Ishikawa (cell line): ENCODE data around the gene CLNK.

Experiments
- CEBPB ChIP-seq: IDR thresholded peaks from 2 replicates; pipeline ENCODE4 v1.6.1; 2012
- CREB1 ChIP-seq: IDR thresholded peaks from 2 replicates; pipeline ENCODE4 v1.6.1; 2012; ENCODE audit warnings: low read depth
- EGR1 ChIP-seq: IDR thresholded peaks from 2 replicates; pipeline ENCODE4 v1.6.1; 2012
- EP300 ChIP-seq: IDR thresholded peaks from 2 replicates; pipeline ENCODE4 v1.6.1; 2012; ENCODE audit warnings: borderline replicate concordance
- FOXM1 ChIP-seq: IDR thresholded peaks from 2 replicates; pipeline ENCODE4 v1.6.1; 2012; ENCODE audit warnings: low read depth, borderline replicate concordance
- RAD21 ChIP-seq: IDR thresholded peaks from 2 replicates; pipeline ENCODE4 v1.6.1; 2012; ENCODE audit warnings: low read depth
- TAF1 ChIP-seq: IDR thresholded peaks from 2 replicates; pipeline ENCODE4 v1.6.1; 2012; ENCODE audit warnings: low read depth, mild to moderate bottlenecking
- TCF12 ChIP-seq: IDR thresholded peaks from 2 replicates; pipeline ENCODE4 v1.6.1; 2012; ENCODE audit warnings: low read depth
- TEAD4 ChIP-seq: IDR thresholded peaks from 2 replicates; pipeline ENCODE4 v1.6.1; 2012
- YY1 ChIP-seq: IDR thresholded peaks from 2 replicates; pipeline ENCODE4 v1.6.1; 2012; ENCODE audit warnings: low read depth
- ZBTB7A ChIP-seq: IDR thresholded peaks from 2 replicates; pipeline ENCODE4 v1.6.1; 2012; ENCODE audit warnings: low read depth
- TF ChIP-seq, protein P1 (sequence below): IDR thresholded peaks from 2 replicates; pipeline ENCODE4 v1.6.1; 2012
- TF ChIP-seq, protein P2 (sequence below): IDR thresholded peaks from 2 replicates; pipeline ENCODE4 v1.6.1; 2012; ENCODE audit warnings: low read depth, mild to moderate bottlenecking
- TF ChIP-seq, protein P3 (sequence below): IDR thresholded peaks from 2 replicates; pipeline ENCODE4 v1.6.1; 2012

DNA sequence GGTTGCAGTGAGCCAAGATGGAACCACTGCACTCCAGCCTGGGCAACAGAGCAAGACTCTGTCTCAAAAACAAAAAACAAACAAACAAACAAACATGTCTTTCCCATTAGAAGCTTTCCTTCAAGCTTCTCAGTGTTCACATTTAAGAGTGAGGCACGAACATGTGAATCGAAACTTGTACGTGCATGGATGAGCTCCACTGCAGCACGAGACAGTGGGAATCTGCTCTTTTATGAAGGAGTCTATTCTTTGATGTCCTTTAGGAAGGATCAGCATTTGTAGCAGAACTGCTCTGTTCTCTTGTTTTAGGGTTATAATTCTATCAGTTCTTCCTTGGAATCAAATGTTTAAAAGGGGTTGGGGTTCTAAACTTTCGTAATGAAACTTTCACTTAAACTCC lies 204.0 kb downstream of the CLNK start:
- no peak for TF ChIP-seq TCF12
- TF ChIP-seq, protein P1, sequence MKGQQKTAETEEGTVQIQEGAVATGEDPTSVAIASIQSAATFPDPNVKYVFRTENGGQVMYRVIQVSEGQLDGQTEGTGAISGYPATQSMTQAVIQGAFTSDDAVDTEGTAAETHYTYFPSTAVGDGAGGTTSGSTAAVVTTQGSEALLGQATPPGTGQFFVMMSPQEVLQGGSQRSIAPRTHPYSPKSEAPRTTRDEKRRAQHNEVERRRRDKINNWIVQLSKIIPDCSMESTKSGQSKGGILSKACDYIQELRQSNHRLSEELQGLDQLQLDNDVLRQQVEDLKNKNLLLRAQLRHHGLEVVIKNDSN, result no peak
- TF ChIP-seq YY1, result no peak
- TF ChIP-seq, protein P2, sequence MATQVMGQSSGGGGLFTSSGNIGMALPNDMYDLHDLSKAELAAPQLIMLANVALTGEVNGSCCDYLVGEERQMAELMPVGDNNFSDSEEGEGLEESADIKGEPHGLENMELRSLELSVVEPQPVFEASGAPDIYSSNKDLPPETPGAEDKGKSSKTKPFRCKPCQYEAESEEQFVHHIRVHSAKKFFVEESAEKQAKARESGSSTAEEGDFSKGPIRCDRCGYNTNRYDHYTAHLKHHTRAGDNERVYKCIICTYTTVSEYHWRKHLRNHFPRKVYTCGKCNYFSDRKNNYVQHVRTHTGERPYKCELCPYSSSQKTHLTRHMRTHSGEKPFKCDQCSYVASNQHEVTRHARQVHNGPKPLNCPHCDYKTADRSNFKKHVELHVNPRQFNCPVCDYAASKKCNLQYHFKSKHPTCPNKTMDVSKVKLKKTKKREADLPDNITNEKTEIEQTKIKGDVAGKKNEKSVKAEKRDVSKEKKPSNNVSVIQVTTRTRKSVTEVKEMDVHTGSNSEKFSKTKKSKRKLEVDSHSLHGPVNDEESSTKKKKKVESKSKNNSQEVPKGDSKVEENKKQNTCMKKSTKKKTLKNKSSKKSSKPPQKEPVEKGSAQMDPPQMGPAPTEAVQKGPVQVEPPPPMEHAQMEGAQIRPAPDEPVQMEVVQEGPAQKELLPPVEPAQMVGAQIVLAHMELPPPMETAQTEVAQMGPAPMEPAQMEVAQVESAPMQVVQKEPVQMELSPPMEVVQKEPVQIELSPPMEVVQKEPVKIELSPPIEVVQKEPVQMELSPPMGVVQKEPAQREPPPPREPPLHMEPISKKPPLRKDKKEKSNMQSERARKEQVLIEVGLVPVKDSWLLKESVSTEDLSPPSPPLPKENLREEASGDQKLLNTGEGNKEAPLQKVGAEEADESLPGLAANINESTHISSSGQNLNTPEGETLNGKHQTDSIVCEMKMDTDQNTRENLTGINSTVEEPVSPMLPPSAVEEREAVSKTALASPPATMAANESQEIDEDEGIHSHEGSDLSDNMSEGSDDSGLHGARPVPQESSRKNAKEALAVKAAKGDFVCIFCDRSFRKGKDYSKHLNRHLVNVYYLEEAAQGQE, result no peak
- no peak for TF ChIP-seq TAF1
- no peak for TF ChIP-seq ZBTB7A
- no peak for TF ChIP-seq EP300
- TF ChIP-seq RAD21, result no peak
- TF ChIP-seq CREB1, result no peak
- TF ChIP-seq, protein P3, sequence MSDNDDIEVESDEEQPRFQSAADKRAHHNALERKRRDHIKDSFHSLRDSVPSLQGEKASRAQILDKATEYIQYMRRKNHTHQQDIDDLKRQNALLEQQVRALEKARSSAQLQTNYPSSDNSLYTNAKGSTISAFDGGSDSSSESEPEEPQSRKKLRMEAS, result no peak
- no peak for TF ChIP-seq FOXM1
- TF ChIP-seq TEAD4, result no peak
- no peak for TF ChIP-seq EGR1
- no peak for TF ChIP-seq CEBPB
